HG03039 (cell line): ENCODE data around the gene ANKRD31.

Experiments
- ATAC-seq: cut with Tn5 transposase; IDR thresholded peaks from one replicate; pipeline ENCODE4 v1.9.1; 2021; ENCODE audit warnings: mild to moderate bottlenecking, moderate library complexity; ENCODE audit not compliant: unreplicated experiment

The ANKRD31 gene

DNA sequence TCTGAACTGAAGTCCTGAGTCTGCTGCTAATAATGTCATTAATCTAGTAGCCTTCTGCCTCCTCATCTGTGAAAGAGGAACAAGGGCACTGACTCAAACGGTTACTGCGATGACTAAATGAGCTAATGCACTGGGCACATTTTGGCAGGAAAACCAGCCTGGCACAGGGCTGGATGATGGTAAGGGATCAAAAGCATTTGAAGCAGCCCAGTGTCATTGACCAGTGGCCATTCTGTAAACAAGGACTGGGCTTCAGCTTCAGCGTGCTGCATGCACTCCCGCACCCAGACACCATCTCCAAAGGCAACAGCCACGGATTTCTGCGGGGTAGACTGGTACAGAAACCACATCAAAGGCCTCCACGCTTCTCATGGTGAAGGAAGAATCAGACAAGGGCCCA is 192.3 kb downstream of the ANKRD31 start:
- ATAC-seq: no peak

- no peak for ATAC-seq
Observed at GRCh38 chr5:75043633-75044264, 192.9 kb downstream of the ANKRD31 start.

DNA sequence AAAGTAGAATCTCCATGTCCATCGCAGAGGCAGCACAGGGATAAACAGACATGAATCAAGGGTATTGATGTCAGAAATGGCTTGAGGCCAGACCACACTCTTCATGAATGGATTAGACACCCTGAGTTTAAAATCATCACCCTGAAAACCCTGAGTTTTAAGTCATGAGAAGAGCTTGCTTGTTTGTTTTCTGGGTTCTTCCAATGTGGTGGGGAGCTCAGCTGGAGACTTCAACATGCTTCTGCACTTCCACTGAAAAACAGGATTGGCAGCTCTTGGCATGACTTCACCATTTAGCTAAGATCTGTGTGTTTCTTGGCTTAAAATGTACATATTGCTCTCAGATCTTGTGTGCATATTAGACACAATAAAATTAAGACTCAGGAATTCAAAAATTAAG is 194.2 kb downstream of the ANKRD31 start:
- no peak for ATAC-seq

DNA sequence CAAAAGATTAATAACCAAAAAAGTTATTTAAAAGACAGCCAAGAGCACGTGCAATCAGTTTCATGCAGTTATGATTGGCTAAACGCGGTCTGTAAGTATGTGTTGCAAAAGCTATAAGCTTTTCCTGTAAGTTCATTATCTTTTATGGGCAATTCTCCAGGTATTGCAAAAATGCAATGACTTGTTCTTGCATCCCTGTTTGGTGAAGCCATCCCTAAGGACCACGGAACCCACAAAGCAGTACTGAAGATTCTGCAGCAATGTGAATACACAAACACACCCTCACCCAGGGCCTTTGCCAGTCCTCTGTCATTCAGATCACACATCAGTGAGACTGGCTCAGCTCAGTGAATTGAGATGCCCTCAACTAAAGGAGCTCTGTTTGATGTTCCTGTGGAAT is 195.7 kb downstream of the ANKRD31 start:
- no peak for ATAC-seq

- ATAC-seq: no peak
Observed at GRCh38 chr5:75037106-75037505, 199.6 kb downstream of the ANKRD31 start.

DNA sequence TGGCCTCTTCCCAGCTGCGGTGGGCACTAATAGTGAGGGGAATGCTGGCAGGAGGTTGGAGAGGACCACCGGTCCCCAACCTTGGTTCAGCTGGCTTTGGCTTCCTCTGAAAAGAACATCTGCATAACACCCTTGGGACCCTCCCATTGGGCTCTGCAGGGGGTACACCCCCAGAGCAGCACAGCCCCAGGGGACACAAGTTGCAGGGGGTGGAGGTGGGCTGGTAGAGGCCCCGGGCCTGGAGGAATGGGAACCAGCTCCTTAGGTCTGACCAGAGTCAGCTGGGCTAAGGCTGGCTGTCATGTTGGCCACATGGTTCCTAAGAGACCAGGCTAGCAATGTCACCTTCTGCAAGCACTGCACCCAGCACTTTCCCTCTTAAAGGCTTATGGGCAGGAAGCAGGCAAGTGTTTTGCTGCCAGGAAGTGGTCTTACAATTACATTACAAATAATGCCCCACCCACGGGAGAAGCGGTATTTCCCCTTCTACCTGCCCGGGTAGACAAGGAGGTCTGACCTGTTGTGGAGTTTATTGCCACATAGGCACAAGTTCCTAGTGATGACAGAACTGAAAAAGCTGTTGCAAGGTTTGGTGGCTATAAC is 202.4 kb downstream of the ANKRD31 start:
- no peak for ATAC-seq

GRCh38 chr5:75031366-75031765 is 205.3 kb downstream of the ANKRD31 start:
- no peak for ATAC-seq

- no peak for ATAC-seq
Observed at GRCh38 chr5:75028090-75028489, 208.6 kb downstream of the ANKRD31 start.

DNA sequence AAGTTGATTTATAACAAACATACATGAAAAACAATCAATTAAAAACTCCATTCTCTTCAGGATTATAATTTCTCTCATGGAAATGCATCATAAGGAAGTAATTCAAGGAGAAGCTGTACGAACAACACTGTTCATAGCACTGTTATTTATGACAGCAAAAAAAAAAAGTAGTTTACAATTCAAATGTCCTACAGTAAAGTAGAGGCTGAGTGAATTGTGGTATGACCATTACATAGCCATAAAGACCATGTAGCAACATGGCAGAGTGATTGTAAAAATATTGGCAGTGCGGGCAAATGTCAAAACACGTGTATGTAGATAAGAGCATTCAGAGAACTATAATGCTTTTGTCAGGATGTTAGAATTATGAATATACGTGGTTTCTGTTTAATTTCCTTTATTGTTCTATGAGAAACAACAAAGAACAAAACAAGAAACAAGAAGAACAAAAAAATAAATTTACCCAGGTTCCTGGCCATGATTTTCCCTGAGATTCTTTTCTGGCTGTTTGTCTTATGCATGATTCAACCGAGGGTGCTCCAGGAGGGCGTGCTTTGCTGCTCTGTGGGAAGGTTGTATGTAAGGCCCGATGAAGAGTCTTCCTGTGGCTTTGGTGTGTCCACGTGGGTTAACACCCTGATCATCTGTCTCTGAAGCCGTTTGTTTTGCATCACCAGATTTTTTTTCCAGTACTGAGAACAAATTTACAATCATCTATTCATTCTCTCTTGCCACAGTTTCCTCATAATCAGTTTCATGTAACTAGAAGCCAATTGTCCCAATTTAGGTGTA is 213.1 kb downstream of the ANKRD31 start:
- no peak for ATAC-seq

DNA sequence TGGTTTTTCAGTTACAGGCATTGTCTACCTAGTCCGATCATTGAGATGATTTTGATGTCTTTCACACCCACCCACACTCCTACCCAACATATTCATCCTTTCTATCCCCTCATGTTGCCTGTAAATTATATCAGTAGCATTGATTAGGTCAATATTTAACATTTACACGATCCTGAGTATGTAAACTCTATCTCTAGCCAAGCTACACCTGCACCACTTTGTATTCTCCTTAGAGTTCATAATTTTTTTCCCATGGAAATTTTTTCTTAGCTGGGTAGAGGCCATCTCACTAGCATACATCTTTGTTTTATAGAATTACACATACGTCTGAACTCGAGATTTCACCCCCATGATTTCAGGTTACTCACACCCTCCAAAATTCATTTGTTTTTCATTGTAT is 214.9 kb downstream of the ANKRD31 start:
- no peak for ATAC-seq

GRCh38 chr5:75021219-75021618 is 215.5 kb downstream of the ANKRD31 start:
- ATAC-seq: no peak

DNA sequence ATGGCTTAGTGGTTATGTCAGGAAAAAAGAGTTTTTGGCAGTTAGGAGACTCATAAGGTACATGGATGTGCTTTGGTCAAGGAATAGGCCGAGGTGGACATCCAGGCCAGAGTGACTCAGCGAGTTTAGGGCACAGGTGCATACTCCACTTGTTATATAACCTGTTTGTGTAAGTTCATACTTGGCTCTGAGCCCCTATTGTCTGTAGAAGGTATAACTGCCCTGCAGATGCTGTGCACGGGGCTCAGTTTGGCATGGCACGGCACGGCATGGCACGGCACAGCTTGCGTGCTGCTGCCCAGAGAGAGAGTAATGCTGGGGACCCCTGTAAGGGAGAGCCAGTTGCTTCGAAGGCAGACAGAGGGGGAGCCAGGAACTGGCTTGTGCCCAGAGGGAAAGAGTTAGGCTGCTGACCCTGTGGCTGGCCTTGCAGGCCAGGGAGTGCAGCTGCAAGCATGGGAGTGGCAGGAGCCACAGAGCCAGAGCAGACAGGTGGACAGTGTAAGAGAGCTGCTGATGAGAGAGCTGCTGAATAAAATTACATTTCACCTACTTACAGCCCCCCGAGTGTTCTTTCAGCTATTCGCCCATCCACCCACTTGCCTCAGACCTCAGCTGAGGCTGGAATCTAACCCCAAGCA is 216.5 kb downstream of the ANKRD31 start:
- no peak for ATAC-seq

DNA sequence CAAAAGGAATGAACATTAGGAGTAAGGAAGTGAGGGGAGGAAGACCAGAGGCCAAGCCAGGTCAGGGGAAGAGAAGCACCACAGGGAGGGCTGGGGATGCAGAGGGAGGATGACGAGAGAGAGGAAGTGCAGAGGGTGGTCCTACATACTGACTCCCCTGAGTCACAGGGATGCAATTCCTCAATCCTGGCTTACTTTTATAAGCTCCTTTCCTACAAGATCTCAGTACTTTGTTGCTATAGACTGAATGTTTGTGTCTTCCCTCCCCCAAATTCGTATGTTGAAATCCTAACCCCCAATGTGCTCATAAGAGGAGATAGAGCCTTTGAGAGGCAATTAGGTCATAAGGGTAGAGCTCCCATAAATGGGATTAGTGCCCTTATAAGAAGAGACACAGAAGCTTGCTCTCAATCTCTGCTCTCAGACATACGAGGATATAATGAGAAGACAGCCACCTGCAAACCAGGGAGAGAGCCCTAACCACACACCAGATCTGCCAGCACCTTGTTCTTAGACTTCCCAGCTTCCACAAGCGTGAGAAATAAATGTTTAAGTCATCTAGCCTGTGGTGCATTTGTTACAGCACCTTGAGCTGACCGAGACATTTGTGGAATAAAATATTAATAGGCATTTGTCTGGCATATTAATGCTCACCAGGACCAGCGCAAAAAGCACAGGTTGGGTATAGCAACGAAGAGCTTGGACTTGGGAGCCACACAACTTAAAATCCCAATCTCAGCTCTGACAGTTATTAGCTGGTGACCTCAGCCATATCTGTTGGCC is 217.7 kb downstream of the ANKRD31 start:
- no peak for ATAC-seq
